GM21723 (cell line): ENCODE data around the gene SMIM24.
A peak's percentile ranks its signal among the peaks of the same experiment; 100 is the strongest.
"Not testable (repeated sequence)": the region's sequence is repeated elsewhere in the genome, so short reads cannot be mapped to it uniquely, and the experiment has no call there.

ENCODE experiments used
- ATAC-seq: cut with Tn5 transposase; IDR thresholded peaks from one replicate; pipeline ENCODE4 v1.9.1; 2021; ENCODE audit warnings: mild to moderate bottlenecking, moderate library complexity; ENCODE audit not compliant: unreplicated experiment

The SMIM24 gene

DNA sequence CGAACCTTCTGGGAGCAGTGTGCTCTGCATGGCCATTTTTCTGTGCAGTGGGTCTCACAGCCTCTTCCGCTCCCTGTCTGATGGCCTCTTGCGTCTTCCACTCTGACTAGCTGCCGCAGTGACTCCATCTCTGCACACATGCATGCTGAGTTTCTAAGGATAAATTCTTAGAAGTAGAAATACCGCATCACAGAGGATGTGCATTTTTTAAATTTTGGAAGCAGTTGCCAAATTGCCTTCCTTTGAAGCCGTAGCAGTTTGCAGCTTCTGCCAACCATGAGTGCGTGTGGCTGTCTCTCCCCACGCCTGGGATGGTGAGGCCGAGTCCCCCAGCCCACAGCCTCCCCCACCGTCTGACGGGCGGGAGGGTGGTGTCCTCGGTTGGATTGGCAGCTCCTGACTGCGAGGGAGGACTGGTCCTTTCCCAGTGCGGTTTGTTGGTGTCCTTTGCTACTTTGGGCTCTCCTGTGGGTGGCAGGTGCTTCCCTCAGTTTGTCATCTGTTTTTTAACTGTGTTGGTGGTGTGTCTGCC lies 35.6 kb upstream of the SMIM24 start:
- no peak for ATAC-seq

DNA sequence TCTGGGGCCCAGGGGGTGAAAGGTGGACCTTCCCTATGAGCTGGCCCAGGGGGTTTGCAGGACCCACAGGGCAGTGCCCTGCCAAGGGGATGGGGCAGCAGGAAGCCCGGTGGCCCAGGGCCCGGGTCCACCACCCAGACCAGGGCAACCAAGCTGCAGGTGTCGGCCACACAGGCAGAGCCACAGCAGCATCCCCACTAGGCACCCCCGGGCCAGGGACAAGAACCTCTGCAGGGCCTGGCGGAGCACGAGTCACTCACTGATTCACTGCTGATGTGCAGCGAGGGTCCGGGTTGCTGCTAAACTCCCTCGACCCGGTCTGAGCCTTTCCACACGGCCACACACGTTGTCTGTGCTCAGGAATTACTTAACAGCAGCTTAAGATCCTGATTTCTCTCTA lies 34.6 kb upstream of the SMIM24 start:
- no peak for ATAC-seq

DNA sequence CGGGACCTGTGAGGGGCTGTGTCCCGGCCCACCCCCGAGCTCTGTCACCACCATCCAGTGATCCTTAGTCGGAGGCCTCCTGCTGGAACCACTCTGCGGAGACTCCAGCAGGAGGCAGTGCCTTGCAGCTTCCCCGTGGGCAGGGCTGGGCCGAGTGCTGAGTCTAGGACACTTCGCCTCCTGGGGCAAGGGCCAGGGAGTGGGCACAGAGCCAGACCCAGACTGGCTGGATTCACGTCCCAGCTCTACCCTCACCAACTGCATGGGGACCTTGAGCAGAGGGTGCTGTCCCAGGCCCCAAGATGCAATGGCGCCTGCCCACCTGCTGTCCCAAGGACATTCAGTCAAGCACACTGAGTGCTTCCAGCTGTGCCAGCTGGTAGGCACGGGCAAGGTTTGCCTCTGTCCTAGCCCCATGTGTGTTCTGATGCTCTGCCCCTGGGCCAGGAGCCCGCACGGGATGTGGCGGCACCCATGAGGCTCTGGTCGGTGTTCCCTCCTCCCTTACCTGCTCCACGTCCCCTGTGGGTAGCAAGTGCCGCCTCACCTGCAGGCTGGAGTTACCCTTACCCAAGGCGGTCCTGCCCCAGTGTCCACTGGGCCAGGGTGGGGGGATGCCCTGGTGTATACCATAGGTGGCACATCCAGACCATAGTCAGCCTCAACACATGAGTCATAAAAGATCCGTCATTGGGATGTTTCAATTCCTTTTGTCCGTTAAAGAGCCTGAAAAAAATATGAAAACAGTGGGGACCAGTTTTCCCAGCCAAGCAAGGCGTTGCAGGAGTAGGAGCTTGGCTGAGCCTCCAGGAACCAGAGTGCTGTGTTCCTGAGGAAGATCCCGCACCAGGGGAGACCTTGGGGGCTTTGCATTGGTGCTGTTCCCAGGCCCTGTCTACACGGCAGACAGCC lies 33.2 kb upstream of the SMIM24 start:
- no peak for ATAC-seq

DNA sequence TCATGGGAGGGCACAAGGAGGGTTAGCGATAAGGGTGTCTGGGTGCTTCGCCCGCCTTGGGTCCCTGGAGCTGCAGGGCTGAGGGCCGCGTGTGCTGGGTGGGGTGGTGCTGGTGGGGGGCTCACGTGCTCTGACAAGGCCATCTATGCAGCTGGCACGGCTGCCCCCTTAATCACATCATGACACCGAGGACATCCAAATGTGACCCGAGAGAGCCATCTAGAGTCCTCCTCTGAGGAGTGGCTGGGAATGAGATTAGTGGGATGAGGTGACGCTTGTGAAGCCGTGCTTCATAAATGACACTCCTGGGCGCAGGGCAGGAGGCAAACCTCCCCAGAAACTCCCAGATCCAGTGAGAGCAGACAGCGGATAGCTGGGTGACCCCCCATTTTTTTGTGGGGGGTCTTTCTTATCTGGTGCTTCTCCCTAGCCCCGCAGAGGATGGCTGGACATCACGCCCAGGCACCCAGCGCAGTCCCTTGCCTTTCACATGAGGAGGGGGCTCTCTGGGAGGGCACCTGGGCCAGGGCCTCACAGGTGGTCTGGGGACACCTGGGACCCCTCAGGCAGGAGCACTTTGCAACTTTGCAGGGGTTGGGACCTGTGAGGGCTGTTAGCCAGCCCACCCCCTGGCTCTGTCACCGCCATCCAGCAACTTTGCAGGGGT lies 32.4 kb upstream of the SMIM24 start:
- ATAC-seq: no peak

DNA sequence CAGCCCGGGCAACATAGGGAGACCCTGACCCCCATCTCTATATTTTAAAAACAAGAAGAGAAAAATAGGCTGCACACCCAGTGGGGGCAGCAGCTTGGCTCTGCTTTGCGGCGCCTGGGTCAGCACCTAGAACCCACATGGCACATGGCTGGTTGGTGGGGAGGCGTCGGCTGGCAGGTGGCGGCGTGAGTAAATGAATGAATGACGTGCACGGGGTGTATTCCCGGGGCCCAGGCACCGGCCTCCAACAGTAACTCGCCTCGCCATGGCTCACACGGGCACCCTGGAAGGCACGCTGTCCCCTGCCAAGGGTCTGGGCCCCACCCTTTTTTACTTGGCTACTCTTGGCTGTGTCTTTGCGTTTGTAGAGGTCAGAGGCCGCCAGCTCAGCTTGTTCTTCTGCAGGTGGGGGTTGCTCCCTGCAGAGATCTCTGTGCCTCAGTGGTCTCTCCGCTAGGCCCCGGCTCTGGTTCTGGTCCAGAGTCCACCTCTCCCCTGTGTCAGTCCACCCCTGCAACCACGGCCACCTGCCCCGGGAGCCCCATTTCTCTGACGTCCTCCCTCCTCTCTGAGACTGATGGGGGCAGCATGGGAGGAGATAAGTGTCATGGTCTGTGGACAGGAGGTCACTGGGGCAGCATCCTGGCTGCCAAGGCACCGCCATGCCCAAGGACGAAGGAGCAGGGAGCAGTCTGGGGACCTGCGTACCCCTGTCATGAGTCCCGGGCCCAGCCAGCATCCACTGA lies 31.4 kb upstream of the SMIM24 start:
- no peak for ATAC-seq

DNA sequence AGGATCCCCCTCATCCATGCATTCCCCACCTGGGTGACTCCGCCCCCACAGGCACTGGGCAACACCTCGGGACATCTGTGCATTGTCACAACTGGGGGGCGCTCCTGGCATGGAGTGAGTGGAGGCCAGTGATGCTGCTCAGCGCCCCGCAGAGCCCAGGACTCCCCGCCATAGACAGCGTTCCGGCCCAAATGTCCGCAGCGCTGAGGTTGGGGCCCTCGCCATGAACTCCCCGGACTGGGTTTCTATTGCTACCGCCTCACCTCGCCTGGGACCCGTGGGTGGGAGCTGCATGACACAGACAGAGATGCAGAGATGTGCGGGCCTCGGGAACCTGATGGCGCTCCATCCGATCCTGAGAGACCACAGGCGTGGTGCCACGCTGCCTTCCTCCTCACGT lies 30.4 kb upstream of the SMIM24 start:
- ATAC-seq: no peak

DNA sequence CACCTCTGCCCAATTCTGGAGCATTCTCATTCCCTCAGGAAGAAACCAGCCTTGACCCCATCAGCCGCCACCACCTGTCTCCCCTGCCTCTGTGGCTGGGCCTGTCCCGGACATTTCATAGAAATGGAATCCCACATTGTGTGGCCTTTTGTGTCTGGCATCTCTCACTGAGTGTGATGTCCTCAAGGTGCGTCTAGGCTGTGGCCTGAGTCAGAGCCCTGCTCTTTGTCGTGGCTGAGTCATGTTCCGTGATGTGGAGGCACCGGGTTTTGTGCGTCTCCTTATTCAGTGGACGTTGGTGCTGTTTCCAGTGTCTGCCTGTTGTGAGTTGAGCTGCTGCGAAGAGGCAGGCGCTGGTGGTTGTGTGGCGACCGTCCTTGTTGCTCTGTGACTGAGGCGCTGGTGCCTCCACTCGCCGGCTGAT lies 29.3 kb upstream of the SMIM24 start:
- ATAC-seq: no peak

DNA sequence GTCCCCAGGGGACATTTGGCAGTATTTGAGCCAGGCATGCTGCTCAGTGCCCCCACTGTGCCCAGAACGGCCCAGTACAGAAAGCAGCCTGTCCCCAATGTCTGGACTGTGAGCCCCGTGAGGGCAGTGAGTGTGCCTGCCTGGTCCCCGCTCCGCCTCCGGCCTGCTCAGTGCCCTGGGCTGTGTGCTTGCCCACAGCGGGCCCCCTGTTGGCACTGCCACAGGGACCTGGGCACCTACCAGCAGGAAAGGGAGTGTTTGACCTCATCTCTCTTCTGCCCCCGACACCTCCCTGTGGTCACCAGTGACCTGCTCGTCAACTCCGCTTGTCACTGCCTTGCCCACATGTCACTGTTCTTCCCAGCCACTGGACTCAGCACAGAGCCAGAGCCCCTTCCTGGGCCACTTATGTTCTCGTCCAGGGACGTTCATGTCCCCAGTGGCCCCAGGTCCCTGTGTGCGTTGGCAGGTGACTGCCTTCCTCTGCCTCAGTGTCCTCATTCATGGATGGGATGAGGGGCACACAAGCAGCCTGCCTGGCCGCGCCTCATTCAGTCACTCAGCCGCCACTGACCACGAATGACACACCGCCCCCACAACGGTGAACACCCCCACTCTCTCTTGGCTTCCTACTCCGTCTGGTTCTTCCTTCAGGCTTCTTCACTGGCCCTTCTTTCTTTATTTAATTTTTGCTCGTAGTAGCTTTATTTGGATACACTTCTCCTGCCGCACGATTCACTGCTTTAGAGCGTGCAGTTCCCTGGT lies 28.6 kb upstream of the SMIM24 start:
- no peak for ATAC-seq

DNA sequence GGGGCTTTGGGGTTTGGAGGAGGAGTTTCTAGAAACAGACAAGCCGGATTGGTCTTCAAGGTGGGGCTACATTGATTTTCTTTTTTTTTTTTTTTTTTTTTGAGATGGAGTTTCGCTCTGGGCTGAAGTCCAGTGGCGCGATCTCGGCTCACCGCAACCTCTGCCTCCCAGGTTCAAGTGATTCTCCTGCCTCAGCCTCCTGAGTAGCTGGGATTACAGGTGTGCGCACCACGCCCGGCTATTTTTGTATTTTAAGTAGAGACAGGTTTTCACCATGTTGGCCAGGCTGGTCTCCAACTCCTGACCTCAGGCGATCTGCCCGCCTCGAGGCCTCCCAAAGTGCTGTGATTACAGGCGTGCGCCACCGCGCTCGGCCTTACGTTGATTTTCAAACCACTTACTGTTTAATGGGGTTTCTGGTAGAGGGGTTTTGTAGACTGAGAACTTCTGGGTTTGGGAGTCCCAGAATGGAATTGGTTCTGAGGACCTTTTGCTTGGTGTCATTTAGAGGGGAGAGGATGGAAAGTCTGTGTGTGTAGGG lies 27.9 kb upstream of the SMIM24 start:
- ATAC-seq: not testable (repeated sequence)

DNA sequence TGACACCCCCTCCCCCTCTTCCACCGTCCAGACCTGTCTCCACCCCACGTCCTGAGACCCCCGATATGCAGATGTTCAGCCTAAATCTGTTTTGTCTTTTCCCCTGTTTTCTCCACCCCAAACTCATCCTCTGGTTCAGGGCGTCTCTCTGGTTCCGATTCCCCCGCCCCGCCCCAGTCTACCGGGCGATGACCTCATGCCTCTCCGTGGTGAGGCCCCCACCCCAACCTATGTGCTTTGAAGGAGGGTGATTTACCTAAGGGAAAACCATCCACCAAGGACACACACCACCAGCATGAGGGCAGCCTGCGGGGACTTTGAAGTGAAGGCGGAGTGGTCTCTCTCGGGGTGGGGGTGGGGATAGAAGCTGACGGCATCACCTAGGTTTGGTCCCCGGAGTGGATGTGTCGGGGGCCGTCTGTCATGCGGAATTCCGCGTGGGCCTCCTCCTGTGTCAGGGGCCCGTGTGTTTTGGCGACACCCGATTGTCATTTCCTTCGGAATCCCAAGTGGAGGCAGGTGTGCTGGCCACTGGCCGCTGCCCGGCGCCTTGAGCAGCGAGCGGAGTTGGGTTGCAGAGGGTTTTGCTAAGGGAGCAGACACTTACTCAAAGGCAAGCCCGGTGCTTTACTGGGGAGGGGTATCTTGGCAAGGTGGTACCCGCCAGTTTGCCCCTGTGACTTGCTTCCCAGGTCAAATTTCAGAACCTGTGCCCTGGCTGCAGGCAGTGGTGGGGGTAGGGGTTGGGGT lies 27.2 kb upstream of the SMIM24 start:
- ATAC-seq: no peak

DNA sequence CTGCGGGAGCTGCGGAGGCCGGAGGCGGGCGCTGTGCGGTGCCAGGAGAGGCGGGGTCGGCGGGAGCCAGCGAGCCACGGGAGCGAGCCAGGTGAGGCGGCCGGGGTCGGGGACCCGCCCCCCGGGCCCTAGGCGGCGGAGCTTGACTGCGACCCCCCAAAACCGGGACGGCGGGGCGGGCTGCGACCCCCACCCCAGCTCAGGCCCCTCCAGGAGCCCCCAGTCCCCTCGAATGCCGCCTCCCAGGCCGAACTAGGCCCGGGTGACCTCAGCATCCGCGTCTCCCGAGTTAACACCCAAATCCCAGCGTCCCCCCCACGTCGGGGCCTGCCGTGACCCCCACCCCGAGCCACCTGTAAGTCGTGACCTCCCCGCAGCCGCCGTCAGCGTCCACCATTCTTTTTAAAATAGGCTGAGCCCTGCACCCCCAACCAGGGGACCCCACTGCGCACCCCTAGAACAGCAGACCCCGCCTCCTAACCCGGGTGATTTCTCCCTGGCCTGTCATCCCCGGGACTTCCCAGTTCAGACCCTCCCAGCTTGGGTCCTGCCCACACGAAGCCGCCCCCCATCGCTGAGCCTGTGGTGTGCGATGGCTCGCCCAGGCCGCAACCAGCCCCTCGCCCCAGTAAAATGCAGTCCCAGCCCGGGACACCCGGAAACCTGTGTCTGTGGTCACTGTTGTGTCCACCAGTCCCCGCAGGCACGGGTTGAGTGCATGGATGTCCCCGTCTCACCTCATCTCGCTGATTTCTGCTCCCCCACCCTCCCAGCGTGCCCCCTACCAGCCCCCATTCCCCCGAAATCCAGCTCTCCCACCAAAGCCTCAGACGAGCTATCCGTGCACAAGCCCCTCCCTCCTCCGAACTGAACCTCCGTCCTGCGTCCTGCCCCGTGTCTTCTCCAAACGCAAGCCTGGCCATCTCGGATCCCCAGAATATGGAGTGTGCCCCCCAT lies 26.3 kb upstream of the SMIM24 start:
- peak; percentile 7 for ATAC-seq

DNA sequence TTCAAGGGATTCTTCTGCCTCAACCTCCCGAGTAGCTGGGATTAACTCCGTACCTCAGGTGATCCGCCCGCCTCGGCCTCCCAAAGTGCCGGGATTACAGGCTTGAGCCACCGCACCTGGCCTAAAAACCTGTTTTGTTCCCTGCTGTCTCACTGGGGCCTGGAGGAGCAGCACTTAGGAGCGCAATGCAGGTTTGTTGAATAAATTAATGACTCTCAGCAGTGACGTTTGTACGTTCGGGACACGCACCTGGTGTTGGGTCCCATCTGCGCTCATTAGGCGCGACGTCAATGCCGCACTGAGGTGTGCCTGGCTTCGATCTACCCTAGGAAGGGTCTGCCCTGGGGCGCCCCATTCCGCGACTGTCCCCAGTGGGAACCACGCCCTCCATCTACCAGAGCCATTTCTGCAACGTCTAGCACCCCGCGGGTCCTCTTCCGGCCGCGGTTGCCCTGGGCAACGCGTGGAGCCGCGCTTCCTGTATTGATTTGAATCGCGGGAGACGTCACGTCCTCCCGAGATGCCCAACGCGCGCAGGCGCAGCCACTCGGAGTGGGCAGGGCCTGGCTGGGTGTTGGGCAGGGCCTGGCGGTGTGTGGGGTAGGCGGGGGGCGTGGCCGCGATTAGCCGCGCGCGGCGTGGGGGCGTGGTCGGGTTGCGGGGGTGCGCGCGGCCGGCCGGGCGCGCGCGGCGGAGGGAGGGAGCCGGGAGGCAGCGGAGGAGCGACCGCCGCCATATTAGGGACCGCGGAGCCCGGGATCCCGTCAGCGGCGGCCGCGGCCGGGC lies 25.5 kb upstream of the SMIM24 start, which contains the start of gene FZR1:
TSS of gene FZR1 (plus strand) at position 714 of the 786 bp plus-strand sequence. CDS start 16,679 bp downstream, outside the sequence.
- ATAC-seq: peak; percentile 83

DNA sequence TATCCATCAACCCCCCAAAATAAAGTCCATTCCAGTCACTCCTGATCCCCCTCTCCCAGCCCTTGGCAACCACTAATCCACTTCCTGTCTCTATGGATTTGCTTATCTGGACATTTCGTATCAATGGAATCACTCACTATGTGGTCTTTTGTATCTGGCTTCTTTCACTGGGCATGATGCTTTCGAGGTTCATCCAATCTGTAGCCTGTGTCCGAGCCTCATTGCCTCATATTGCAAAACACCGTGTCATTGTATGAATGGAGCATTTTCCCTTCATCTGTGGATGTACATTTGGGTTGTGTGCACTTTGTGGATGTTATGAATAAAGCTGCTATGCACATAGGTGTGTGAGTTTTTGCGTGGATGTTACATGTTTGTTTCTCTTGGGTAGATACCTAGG lies 24.4 kb upstream of the SMIM24 start:
- no peak for ATAC-seq

DNA sequence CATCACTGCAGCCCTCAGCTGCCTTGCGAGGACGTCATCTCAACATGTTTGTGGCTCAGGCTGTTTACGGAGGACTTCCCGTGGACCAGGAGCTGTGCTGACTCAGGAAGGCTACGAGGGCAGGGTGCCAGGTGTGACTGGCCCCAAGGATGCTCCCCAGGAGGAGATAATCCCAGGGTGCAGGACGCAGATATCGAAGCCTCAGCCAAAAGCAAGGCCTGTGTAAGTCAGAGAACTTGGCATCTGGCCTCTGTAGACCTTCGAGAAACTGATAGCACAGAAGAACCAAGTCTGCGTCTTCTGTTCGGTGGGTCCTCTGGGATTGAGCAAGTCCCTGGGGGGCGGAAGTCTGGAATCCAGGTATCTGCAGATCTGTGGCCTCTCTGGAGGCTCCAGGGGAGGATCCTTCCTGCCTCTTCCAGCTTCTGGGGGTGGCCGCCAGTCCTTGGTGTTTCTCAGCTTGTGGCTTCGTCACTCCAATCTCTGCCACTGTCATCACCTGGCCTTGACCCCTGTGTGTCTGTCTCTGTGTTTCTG lies 22.8 kb upstream of the SMIM24 start:
- no peak for ATAC-seq

DNA sequence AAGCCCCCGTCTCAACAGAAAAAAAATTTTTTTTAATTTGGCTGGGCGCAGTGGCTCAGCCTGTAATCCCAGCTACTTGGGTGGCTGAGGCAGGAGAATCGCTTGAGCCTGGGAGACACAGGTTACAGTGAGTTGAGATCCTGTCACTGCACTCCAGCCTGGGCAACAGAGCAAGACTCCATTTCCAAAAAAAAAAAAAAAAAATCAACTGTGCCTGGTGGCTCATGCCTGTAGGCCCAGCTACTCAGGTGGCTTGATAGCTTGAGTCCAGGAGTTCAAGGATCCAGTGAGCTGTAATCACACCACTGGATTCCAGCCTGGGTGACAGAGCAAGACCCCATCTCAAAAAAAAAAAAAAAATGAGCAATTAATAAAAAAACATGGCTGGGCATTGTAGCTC lies 21.5 kb upstream of the SMIM24 start:
- ATAC-seq: no peak

DNA sequence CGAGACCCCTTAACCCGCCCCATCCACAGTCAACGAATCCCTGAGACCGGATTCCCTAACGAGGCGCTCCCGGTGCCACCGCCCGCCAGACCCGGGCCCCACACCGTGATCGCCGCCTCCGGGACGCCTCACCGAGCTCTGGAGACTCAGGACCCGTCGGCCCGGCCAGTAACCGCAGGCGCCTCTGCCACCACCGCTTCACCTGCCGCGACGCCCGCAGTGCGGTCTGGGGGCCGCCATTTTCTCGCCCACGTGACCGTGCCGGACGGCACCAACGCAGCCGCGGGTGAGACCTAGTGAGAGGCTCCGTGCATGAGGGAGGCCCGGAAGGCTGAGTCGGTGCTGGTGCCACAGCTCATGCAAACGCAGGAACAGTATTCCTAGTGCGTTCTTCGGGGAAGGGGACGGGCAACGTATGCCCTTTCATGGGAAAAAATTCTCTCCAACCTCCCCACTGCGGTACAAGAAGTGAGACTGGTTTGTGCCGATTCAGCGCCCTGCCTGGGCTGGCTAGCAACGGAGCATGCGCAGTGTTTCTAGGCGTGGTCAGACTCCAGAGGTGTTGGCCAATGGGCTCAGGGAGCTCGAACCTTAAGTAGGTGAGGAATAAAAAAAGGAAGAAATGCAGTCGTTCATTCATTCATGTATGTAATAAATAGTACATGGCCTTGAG lies 20.2 kb upstream of the SMIM24 start, which contains the start of gene DOHH:
TSS of gene DOHH (minus strand) at position 246 of the 673 bp plus-strand sequence. CDS start 3,860 bp downstream, outside the sequence.
- ATAC-seq: peak; percentile 80
